Immature natural killer cell (primary cell): ENCODE measurements around the gene TECPR2. TPM values are rescaled to one million over a fixed set of nuclear protein-coding genes. Genes with fewer than 3 reads are reported as not detected.

Experiments used
- DNase-seq, 3 donors: peaks; one replicate each; pipeline ENCODE4 v3.0.0; 2022; ENCODE audit warnings: mixed read lengths in 1 of 3
- H3K27ac Mint-ChIP-seq, 6 donors: one replicate each; pipeline ENCODE4 v1.8.0; 2020; ENCODE audit warnings: mixed read lengths in 6 of 6, mild to moderate bottlenecking in 5 of 6, inconsistent platforms in 4 of 6, moderate library complexity in 3 of 6
- H3K27me3 Mint-ChIP-seq, 3 donors: one replicate each; pipeline ENCODE4 v1.8.0; 2020 to 2021; ENCODE audit warnings: low read depth in 3 of 3, mild to moderate bottlenecking in 3 of 3, mixed read lengths in 3 of 3, moderate library complexity in 3 of 3, inconsistent platforms in 1 of 3
- H3K36me3 Mint-ChIP-seq, 3 donors: one replicate each; pipeline ENCODE4 v1.8.0; 2020; ENCODE audit warnings: mixed read lengths in 3 of 3, inconsistent platforms in 2 of 3, mild to moderate bottlenecking in 2 of 3
- H3K4me1 Mint-ChIP-seq, 2 donors: one replicate each; pipeline ENCODE4 v1.8.0; 2020; ENCODE audit warnings: inconsistent platforms in 2 of 2, mild to moderate bottlenecking in 2 of 2, mixed read lengths in 2 of 2, moderate library complexity in 1 of 2
- H3K4me3 Mint-ChIP-seq, 5 donors: one replicate each; pipeline ENCODE4 v1.8.0; 2020; ENCODE audit warnings: mild to moderate bottlenecking in 5 of 5, mixed read lengths in 5 of 5, inconsistent platforms in 3 of 5, moderate library complexity in 3 of 5
- H3K9me3 Mint-ChIP-seq, 6 donors: one replicate each; pipeline ENCODE4 v1.8.0; 2020; ENCODE audit warnings: mild to moderate bottlenecking in 6 of 6, mixed read lengths in 6 of 6, inconsistent platforms in 4 of 6, moderate library complexity in 3 of 6
- polyA plus RNA-seq, 3 donors: library from polyadenylated mRNA; unstranded; fragments of 300-500 nt; fragmentation: Illumina TruSeq; gene quantifications; one replicate each; pipeline ENCODE4 v1.2.3, GENCODE V29; 2021

TECPR2 gene
- polyA plus RNA-seq, 3 donors from 2014 or later = 2.2 to 5.5 TPM; not detected in 1

- Mint-ChIP-seq H3K27me3 (peaks cover 0 to 4% (median 2%) of the 10 kb centered on the region in 3 donors), H3K9me3 (peaks cover 0 to 3% (median 0%) of the 10 kb centered on the region in 6 donors), H3K4me1 (peaks cover 4 to 5% of the 10 kb centered on the region in 2 donors), H3K36me3 (peaks cover 4 to 23% (median 4%) of the 10 kb centered on the region in 3 donors), H3K27ac (no peak overlapping the region), H3K4me3 (no peak overlapping the region)
- no peak for DNase-seq
Observed at GRCh38 chr14:102481371-102481770, 118.6 kb downstream of the TECPR2 start.

- no peak overlapping the region for H3K4me3 Mint-ChIP-seq
- peaks cover 0 to 4% (median 2%) of the 10 kb centered on the region in 3 donors for H3K27me3 Mint-ChIP-seq
- H3K36me3 Mint-ChIP-seq = peaks cover 4 to 23% (median 7%) of the 10 kb centered on the region in 3 donors
- H3K4me1 Mint-ChIP-seq = peaks cover 4 to 5% of the 10 kb centered on the region in 2 donors
- DNase-seq = no peak
- H3K27ac Mint-ChIP-seq = no peak overlapping the region
- H3K9me3 Mint-ChIP-seq = peaks cover 0 to 3% (median 0%) of the 10 kb centered on the region in 6 donors
Observed at GRCh38 chr14:102481791-102482238, 119.1 kb downstream of the TECPR2 start.

- DNase-seq = no peak
- Mint-ChIP-seq H3K36me3 (peaks cover 4 to 23% (median 9%) of the 10 kb centered on the region in 3 donors), H3K4me1 (peaks cover 4 to 5% of the 10 kb centered on the region in 2 donors), H3K4me3 (no peak overlapping the region), H3K27me3 (peaks cover 0 to 2% (median 2%) of the 10 kb centered on the region in 3 donors), H3K9me3 (peaks cover 0 to 2% (median 0%) of the 10 kb centered on the region in 6 donors), H3K27ac (no peak overlapping the region)
Observed at GRCh38 chr14:102484316-102484715, 121.6 kb downstream of the TECPR2 start.

GRCh38 chr14:102485693-102486512 is 123.2 kb downstream of the TECPR2 start:
- DNase-seq = no peak
- Mint-ChIP-seq H3K4me1 (no peaks in the 10 kb centered on the region), H3K4me3 (no peak overlapping the region), H3K27ac (peak overlapping the region in 1 of 6 donors; percentile 39), H3K36me3 (peaks cover 4 to 23% (median 9%) of the 10 kb centered on the region in 3 donors), H3K9me3 (peaks cover 0 to 2% (median 0%) of the 10 kb centered on the region in 6 donors), H3K27me3 (peaks cover 0 to 2% (median 2%) of the 10 kb centered on the region in 3 donors)

- Mint-ChIP-seq H3K27ac (no peak overlapping the region), H3K36me3 (peaks cover 4 to 20% (median 9%) of the 10 kb centered on the region in 3 donors), H3K4me1 (no peaks in the 10 kb centered on the region), H3K4me3 (no peak overlapping the region), H3K27me3 (peaks cover 0 to 2% (median 2%) of the 10 kb centered on the region in 3 donors), H3K9me3 (peaks cover 0 to 2% (median 0%) of the 10 kb centered on the region in 6 donors)
- no peak for DNase-seq
Observed at GRCh38 chr14:102486513-102487203, 123.9 kb downstream of the TECPR2 start.

GRCh38 chr14:102487204-102487577 is 124.5 kb downstream of the TECPR2 start:
- H3K27ac Mint-ChIP-seq = no peak overlapping the region
- no peak overlapping the region for H3K4me3 Mint-ChIP-seq
- no peak for DNase-seq
- H3K9me3 Mint-ChIP-seq = peaks cover 0 to 2% (median 0%) of the 10 kb centered on the region in 6 donors
- peaks cover 0 to 2% (median 2%) of the 10 kb centered on the region in 3 donors for H3K27me3 Mint-ChIP-seq
- H3K4me1 Mint-ChIP-seq = no peaks in the 10 kb centered on the region
- H3K36me3 Mint-ChIP-seq = peaks cover 4 to 19% (median 9%) of the 10 kb centered on the region in 3 donors

GRCh38 chr14:102490456-102490855 is 127.7 kb downstream of the TECPR2 start:
- Mint-ChIP-seq H3K4me3 (no peak overlapping the region), H3K27me3 (no peaks in the 10 kb centered on the region), H3K36me3 (peaks cover 0 to 5% (median under 1%) of the 10 kb centered on the region in 3 donors), H3K27ac (peak overlapping the region in 1 of 6 donors; percentile 34), H3K4me1 (no peaks in the 10 kb centered on the region), H3K9me3 (no peaks in the 10 kb centered on the region)
- DNase-seq = no peak

- H3K4me3 Mint-ChIP-seq = no peak overlapping the region
- H3K27me3 Mint-ChIP-seq = peaks cover 0 to 2% (median 0%) of the 10 kb centered on the region in 3 donors
- DNase-seq = no peak
- peak overlapping the region in 1 of 6 donors; percentile 30 for H3K27ac Mint-ChIP-seq
- no peaks in the 10 kb centered on the region for H3K9me3 Mint-ChIP-seq
- peaks cover 0 to 5% (median 0%) of the 10 kb centered on the region in 3 donors for H3K36me3 Mint-ChIP-seq
- no peaks in the 10 kb centered on the region for H3K4me1 Mint-ChIP-seq
Observed at GRCh38 chr14:102491366-102491765, 128.6 kb downstream of the TECPR2 start.

- H3K36me3 Mint-ChIP-seq = no peaks in the 10 kb centered on the region
- no peaks in the 10 kb centered on the region for H3K9me3 Mint-ChIP-seq
- H3K4me1 Mint-ChIP-seq = no peaks in the 10 kb centered on the region
- peaks cover 0 to 2% (median 0%) of the 10 kb centered on the region in 3 donors for H3K27me3 Mint-ChIP-seq
- H3K27ac Mint-ChIP-seq = no peak overlapping the region
- no peak overlapping the region for H3K4me3 Mint-ChIP-seq
- no peak for DNase-seq
Observed at GRCh38 chr14:102491786-102492530, 129.2 kb downstream of the TECPR2 start.

- H3K27ac Mint-ChIP-seq = no peak overlapping the region
- H3K4me1 Mint-ChIP-seq = no peaks in the 10 kb centered on the region
- H3K4me3 Mint-ChIP-seq = no peak overlapping the region
- H3K9me3 Mint-ChIP-seq = no peaks in the 10 kb centered on the region
- H3K27me3 Mint-ChIP-seq = peaks cover 0 to 2% (median 0%) of the 10 kb centered on the region in 3 donors
- no peaks in the 10 kb centered on the region for H3K36me3 Mint-ChIP-seq
- DNase-seq = no peak
Observed at GRCh38 chr14:102492531-102492910, 129.8 kb downstream of the TECPR2 start.

- no peaks in the 10 kb centered on the region for H3K9me3 Mint-ChIP-seq
- H3K4me3 Mint-ChIP-seq = no peak overlapping the region
- DNase-seq = no peak
- H3K36me3 Mint-ChIP-seq = no peaks in the 10 kb centered on the region
- H3K27ac Mint-ChIP-seq = no peak overlapping the region
- H3K27me3 Mint-ChIP-seq = peaks cover 0 to 2% (median 0%) of the 10 kb centered on the region in 3 donors
- no peaks in the 10 kb centered on the region for H3K4me1 Mint-ChIP-seq
Observed at GRCh38 chr14:102493096-102493495, 130.4 kb downstream of the TECPR2 start.

GRCh38 chr14:102493585-102493984 is 130.8 kb downstream of the TECPR2 start:
- no peak for DNase-seq
- no peak overlapping the region for H3K27ac Mint-ChIP-seq
- H3K27me3 Mint-ChIP-seq = peaks cover 0 to 2% (median 0%) of the 10 kb centered on the region in 3 donors
- H3K9me3 Mint-ChIP-seq = no peaks in the 10 kb centered on the region
- H3K36me3 Mint-ChIP-seq = peaks cover 0 to 1% (median 0%) of the 10 kb centered on the region in 3 donors
- H3K4me3 Mint-ChIP-seq = no peak overlapping the region
- peaks cover 0 to under 1% of the 10 kb centered on the region in 2 donors for H3K4me1 Mint-ChIP-seq
